Fibroblast of skin of left quadriceps (primary cell): ENCODE data around the gene OSBPL10.
"Not testable (repeated sequence)": the region's sequence is repeated elsewhere in the genome, so short reads cannot be mapped to it uniquely, and the experiment has no call there.

ENCODE experiments used
- DNase-seq, 2 experiments: peaks; one replicate each; pipeline ENCODE4 v3.0.0-alpha.2; 2013; ENCODE audit warnings: low read depth in 2 of 2

The OSBPL10 gene

DNA sequence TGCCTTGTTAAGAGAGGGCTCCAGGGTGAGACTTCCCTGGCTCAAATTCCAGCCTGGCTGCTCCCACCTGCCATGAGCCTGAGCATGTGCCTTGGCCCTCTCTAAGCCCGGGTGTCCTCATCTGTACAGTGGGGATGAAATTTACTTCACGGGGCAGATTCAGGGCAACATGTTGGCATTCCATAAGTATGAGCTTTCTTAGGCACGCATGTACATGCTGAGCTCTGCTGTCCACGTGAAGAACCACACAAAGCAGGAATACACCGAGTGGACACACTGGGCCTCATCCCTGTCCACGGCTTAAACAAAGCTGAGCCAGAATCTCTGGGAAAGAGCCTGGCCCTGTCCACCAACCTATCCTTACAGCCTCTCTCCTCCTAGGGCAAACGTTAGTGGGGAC is 167.4 kb downstream of the OSBPL10 start:
- DNase-seq: no peak

DNA sequence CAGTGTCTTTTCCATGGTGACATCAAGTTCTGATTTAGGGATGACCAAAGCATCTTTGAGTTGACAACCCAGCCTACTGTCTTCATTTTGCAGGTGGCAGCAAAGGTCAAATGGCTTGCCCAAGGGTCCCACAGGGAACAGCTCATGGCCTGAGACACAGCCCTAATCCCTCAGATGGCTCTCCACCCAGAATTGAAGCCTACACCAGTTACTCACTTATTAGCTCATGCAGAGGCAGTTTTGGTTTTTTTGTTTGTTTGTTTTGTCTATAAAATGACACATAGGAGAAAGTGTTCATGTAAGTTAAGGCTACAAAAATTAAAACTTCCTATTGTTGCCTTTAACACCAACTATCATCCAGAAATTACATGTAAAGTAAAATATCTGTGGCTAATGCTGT is 167.9 kb downstream of the OSBPL10 start:
- DNase-seq: no peak

DNA sequence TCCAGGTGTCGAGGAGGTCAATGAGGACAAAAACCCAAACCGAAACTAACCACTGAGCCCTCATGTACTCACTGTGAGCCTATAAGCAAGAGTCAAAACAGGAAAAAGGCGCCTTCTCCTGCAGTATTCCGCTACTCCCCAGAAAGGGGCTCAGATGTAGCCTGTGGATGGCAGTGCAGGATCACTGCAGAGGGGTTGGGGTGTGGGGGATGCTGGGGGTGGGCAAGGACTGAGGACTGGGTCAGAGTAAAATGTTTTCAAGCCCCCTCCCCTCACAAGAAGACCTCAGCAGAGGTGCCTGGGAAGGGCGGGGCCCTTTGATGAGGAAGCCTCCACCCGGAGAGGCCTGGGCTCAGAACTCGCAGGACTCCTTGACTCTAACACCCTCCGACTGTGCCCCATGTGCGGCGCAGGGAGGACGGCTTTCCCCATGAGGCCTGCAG is 170.1 kb downstream of the OSBPL10 start:
- DNase-seq: no peak

DNA sequence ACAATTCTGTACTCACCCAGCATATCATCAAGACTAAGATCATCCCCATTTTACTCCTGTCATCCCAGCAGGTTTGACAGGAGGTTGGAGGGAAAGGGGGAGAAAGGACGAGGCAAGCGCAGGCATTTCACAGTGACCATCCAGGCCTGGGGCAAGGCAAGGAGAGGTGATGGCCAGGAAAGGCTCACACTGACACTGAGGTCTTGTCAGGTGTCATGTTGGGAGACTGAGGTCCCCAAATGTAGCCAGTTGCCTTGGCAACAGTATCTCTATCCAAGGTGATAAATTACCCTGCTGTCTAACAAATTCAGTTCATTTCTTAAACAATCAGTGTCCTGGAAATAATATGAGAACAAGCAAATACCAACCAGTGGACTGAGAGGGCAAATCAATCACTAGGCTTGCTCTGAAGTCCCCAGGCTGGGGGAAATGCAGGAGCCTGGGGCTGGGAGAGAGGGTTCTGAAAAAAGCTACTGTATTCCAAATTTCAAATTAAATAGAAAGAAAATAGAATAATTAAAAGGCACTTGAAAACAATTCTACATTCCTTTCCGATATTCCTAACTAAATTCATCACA is 172.8 kb downstream of the OSBPL10 start:
- DNase-seq: no peak

DNA sequence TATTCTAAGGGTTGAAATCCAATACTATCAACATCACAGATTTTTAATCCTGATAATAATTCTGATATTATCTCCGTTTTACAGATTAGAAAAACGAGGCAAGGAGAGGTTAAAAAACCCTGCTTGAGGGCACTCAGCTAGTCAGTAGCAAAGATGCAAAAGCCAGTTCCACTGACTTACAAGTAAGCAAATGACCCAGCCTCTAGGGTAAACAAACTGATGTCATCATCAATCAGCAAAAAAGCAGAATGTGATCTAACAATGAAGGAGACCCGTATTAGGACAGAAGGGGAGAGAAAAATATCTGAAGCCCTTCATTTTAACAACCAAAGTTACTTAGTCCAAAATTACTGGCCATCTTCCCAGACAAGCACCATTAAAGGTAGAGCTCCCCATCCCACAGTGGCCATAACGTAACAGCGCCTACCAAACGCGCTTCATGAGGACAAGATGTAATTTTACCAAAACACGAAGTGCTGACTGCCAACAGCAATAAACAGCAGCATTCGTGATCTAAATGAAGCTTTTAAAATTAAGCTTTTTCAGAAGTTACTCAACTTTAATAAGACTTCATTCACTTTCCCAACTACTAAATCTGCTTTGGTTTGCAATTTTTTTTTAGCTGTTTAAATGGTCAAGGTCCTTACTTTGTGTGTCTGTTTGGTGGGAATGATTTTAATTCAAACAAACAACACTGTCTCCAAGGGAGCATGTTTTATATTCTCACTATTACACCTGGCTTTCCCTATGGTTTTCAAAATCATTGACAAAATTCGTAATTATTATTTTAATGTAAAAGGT is 176.6 kb downstream of the OSBPL10 start:
- no peak for DNase-seq

DNA sequence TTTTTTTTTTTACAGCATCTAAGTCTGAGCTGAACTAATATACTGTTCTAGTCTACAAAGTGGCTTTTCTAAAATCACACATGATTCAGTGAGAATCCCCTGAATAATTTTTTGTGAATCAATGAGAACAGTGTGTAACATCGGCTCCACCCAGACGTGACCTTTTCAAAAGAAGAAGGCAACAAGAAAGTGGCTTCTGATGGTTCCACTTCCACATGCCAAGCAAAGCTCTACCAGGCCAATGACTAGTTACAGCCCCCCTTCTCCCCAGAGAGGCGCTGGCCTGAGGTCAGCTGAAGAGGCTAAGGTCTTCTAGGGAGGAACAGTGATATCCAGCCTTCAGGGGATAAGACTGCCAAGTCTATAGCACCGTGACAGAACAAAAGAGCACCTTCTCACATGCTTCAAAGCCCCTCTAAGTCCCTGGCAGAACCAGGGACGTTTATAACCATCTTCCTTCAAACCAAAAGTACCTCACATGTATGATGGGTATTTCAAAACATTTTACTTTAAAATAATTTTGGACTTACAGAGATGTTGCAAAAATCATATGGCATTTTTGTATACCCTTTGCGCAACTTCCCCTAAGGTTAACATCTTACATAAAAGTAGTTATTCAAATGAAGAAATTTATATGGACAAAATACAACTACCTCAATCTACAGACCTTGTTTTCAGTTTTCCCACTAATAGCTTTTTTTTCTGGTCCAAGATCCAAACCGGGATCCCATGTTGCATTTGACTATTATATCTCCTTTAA is 177.9 kb downstream of the OSBPL10 start:
- no peak for DNase-seq

DNA sequence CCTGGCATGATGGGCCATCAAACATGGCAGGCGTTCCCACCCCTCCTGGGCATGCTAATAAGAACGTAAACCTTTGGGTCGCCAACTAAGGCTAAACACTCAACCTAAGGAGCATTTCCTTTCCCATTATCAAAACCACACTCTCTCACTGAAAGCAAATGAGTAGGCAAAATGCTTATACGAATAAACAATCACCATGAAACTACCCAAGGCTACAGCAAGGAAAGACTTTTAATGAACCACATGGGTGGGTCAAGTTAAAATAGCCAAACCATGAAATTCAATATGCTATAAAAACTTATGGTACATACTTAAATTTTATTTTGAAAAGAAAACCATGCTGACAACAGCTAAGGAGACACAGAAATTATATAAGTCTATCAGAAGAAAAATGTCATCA is 180.6 kb downstream of the OSBPL10 start:
- no peak for DNase-seq

DNA sequence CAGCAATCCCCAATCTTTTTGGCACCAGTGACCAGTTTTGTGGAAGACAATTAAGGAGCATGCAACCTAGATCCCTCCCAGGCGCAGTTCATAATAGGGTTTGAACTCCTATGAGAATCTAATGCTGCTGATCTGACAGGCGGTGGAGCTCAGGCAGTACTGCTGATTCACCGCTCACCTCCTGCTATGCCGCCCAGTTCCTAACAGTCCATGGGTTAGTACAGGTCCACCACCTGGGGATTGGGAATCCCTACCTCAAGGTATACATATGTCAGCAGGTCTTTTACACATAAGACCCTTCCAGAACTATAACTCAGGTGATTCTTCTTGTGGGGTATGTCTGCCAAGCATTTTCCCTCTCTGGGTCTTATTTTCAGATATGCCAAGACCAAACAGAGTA is 182.2 kb downstream of the OSBPL10 start:
- DNase-seq: no peak

DNA sequence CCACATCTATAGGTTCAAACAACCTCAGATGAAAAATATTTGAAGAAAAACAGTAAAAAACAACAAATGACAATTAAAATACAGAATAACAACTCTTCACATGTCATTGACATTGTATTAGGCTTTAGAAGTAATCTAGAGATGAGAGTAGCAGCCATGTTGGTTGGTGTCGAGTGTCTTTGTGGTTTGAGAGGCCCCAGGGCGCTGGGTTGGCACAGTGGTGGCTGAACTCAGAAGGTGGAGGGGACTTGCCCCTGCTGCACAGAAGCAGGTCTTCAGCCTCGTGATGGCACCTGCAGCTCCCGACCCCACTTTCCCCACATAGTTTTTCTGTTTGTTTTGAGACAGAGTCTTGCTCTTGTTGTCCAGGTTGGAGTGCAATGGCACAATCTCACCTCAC is 187.2 kb downstream of the OSBPL10 start:
- DNase-seq: no peak

DNA sequence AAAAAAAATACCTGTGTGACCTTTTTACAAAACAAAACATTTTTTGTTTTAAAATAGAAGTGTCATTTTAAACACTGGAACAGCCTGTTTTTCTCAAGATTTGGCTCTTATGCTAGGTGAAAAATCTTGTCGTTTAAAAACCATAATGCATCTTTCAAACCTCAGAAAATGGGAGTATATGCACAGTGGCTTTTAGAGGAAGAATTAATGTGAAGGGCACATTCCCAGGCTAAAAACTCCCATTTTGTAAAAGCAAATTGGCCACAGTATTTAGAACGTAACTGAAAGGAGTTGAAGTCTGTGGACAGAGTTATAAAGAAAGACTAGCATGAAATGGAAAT is 190.0 kb downstream of the OSBPL10 start:
- DNase-seq: no peak

DNA sequence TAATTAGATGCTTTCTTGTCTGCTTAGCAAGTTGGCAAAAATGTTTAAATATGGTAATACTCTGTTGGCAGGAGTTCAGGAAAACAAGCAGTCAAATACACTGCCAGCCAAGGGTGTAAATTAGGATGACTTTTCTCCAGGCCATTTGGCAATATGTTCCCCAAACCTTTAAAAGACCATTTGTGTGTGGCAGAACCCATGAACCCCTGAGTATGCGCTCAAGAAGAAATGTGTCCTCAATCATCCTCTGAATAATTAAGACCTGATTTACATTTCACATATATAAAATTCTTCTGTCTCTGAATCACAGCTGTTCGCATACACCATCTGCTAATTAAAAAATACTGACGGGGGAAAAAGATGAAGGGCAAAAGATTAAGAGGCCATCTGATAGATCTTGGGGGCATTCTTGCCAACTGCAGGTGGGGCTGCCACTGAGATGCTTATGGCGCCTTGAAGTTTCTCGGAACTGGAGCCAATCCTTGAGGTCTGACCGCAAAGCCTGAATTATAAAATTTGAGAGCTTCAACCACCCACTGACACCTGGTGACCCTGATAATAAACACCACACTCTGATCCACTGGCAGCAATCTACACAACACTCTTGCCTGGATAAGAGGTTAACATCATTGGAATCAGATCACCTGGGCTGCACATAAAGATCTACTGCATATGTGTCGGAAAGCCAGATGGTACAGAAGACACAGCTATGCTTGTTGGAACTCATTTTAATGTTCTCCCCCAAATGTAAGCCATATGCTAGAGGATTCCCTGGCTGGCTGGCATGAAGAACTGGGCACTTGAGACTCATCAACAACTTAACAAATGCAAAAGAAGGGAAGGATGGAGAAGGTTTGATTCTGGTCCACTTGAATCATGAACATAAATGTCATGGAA is 190.6 kb downstream of the OSBPL10 start:
- no peak for DNase-seq

DNA sequence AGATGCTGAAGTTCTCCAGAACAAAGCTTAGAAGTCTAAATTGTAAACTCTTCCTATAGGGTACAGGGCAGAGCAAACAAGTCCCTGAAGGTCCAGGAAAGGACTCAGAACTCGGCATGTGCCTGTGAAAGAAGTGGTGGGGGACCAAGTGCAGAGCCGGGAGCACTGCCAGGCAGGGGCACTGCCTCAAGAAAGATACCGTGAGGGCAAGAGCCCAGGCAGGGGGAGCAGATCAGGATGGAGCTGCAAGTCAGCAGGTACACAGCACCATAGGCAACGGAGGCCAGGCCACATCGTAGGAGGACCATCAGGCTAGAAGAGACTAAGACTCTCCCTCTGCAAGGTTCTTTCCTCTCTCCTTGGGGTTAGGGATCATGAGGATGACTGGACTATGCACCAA is 191.6 kb downstream of the OSBPL10 start:
- DNase-seq: no peak

DNA sequence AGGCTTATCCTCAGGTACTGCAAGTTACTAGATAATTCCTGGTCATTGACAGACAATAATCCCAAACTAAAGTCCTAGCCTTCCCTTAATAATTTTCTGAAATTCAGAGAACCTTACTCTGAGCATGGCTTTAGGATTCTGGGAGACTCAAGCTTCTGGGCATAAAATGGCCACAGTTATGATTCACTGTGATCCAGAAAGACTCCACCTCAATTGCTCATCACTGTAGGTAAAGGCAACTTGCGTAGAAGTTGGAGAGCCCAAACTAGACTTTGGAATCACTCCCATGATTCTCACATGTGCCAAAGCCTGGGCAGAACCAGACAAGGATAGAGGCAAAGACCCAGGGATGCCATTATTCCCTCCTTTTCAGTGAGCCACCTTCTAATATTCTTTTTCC is 195.3 kb downstream of the OSBPL10 start:
- DNase-seq: no peak

DNA sequence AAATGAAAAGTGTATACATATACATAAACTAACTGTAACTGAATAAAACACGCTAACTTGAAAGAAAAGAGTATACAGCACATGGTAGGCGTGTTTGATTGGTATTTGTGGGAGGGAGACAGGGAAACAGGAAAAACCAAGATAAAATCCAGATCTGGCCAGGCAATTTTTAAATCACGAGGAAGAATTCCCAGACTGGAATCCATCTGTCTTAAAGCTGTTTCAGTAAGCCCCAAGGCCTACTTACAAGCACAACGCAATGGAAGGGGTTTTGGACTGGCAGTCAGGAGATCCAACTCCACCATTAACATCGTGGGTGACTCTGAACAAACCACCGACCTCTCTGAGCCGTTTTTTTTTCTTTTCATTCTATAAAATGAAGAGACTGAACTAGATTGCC is 195.8 kb downstream of the OSBPL10 start:
- DNase-seq: no peak

DNA sequence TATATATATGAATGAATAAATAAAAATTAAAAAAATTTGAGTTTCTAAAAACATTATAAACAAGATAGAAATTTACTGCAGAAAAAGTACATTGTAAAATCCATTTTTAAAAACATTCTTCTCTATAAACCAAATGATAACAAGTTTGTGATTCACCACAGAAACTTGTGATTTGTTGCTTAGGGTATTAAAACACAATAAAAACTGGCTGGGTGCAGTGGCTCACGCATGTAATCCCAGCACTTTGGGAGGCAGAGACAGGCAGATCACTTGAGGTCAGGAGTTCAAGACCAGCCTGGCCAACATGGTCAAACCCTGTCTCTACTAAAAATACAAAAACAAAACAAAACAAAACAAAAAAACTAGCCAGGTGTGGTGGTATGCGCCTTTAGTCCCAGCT is 197.2 kb downstream of the OSBPL10 start:
- DNase-seq: not testable (repeated sequence)

DNA sequence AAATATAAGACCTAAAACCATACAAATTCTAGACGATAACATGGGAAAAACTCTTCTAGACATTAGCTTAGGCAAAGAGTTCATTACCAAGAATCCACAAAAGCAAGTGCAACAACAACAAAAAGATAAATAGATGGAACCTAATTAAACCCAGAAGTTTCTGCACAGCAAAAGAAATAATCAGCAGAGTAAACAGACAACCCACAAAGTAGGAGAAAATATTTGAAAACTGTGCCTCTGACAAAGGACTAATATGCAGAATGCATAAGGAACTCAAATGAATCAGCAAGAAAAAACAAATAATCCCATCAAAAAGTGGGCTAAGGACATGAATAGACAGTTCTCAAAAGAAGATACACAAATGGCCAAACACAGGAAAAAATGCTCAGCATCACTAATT is 198.8 kb downstream of the OSBPL10 start:
- DNase-seq: not testable (repeated sequence)

DNA sequence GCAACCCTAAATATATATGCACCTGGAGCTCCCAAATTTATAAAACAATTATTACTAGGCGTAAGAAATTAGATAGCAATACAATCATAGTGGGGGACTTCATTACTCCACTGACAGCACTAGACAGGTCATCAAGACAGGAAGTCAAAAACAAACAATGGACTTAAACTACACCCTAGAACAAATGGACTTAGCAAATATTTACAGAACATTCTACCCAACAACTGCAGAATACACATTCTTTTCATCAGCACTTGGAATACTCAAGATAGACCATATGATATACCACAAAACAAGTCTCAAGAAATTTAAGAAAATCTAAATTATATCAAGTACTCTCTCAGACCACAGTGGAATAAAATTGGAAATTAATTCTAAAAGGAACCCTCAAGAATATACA is 201.5 kb downstream of the OSBPL10 start:
- DNase-seq: no peak

DNA sequence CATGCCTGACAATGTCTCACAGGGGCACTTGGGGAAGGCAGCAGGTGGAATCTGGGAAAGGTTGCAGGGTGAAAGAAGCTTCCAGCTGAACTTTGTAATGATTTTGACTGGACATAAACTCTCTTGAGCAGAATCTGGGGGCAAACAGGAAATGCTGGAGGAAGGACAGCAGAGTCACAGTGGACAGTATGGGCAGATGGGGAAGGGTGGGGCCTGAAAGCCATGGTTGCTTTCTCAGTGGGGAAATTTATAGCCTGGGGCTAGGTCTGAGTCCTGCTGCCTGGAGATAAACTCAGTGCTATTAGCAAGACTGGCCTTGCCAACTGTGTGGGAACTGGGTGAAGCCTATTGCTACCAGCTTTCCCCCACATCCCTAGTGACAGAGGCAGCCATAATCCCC is 203.2 kb downstream of the OSBPL10 start:
- no peak for DNase-seq

DNA sequence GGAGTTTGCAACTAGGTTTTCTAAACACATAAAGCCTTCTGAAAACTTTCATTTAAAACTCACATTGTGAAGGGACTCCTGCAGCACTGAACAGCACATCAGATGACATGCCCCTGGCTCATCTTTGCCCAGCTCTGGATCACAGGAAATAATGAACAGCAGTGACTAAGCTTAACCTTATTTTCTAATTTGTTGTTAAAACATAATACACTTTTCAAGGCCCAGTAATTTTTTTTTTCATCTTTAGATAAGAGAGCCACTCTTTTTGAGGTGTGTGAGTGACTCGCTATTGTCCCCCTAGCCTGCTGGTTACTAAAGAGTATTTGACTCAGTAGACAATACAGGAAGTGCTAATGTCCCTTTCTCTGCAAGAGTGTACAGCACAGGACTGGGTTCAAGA is 204.0 kb downstream of the OSBPL10 start:
- DNase-seq: no peak

DNA sequence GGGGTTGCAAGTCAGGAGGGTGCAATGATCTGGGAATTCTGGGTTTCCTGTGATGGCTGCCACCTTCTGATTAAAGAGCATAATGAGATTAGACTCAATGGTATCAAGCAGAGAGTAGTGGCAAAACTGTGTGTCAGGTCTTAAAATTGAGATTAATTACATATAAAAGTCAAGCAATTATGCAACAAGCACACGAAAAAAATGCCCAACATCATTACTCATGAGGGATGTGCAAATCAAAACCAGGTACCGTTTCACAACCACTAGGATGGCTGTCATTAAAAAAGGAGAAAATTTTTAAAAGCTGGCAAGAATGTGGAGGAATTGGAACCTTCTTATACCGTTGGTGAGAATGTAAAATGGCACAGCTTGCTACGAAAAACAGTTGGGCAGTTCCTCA is 205.0 kb downstream of the OSBPL10 start:
- DNase-seq: peak; percentile 12 to 14

DNA sequence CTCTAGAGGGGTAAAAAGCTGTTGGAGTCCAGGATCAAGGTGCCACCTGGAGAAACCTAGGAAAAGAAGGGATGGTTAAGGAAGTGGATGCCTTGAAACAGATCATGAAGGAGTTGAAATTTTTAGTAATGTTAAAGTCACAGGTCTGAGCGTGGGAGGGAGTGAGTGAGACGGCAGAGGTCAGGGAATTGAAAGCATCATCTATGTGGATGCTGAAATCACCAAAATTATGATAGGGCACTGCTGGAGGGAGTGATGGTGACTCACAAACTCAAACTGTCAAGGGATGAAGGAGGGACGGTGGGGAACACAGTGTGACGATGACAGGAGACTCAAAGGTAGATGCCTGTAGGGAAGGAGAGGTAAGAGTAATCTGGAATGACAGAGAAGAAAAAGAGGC is 205.7 kb downstream of the OSBPL10 start:
- DNase-seq: no peak
